AG04449 (cell line): ENCODE results near the gene GSE1.
A peak's percentile ranks its signal among the peaks of the same experiment; 100 is the strongest.

ENCODE experiments used
- CTCF ChIA-PET: fragments of 350-600 bp; formaldehyde crosslinking; extraction: SDS; loops from one replicate; lab custom pipeline; 2021; ENCODE audit warnings: antibody characterized with exemption; lab: Yijun Ruan, JAX
- POLR2A ChIA-PET: fragments of 400-600, 350-600 bp; formaldehyde crosslinking; extraction: SDS; loops from one replicate; lab custom pipeline; 2020; ENCODE audit warnings: antibody characterized with exemption, inconsistent platforms; lab: Yijun Ruan, JAX
- DNase-seq: peaks from one replicate; pipeline ENCODE4 v3.0.0-alpha.2; 2010; ENCODE audit warnings: low read depth, low spot score
- H3K4me3 ChIP-seq: 2 replicates; pipeline ENCODE4 v1.5.1; 2011; ENCODE audit warnings: low read depth, mild to moderate bottlenecking, control low read depth, low read length
- CTCF ChIP-seq: IDR thresholded peaks from one replicate; pipeline ENCODE4 v1.5.1; 2011; ENCODE audit warnings: mild to moderate bottlenecking, moderate library complexity, low read length, control low read depth, inconsistent platforms; ENCODE audit not compliant: insufficient read depth; ENCODE audit errors: missing control alignments

GSE1 gene

GRCh38 chr16:85657996-85658395 lies 44.9 kb downstream of the GSE1 start:
- no peak overlapping the region for H3K4me3 ChIP-seq
- no peak for DNase-seq
- CTCF ChIA-PET = interaction anchor here (0.8 to 9.4 kb wide), 12 partner anchors 8 to 387 kb away, joined by 3 to 145 read pairs (median 4); no protein-coding TSS in a partner anchor
- POLR2A ChIA-PET = no interaction called here
- TF ChIP-seq CTCF = no peak

- POLR2A ChIA-PET = no interaction called here
These were observed 45.6 kb downstream of the GSE1 start for GRCh38 chr16:85658504-85659326.

GRCh38 chr16:85659336-85659735 lies 46.2 kb downstream of the GSE1 start:
- POLR2A ChIA-PET = no interaction called here
- DNase-seq = no peak
- CTCF ChIA-PET = interaction anchor here (0.6 to 9.4 kb wide), 30 partner anchors 9 to 545 kb away, joined by 3 to 145 read pairs (median 4); partner anchors contain the start of genes C16orf74 and GINS2
- no peak overlapping the region for H3K4me3 ChIP-seq
- TF ChIP-seq CTCF = no peak

More at GRCh38 chr16:85658504-85659326, 45.6 kb downstream of the GSE1 start:
- DNase-seq = no peak
- no peak overlapping the region for H3K4me3 ChIP-seq
- no peak for TF ChIP-seq CTCF
- CTCF ChIA-PET = interaction anchor here (0.6 to 9.4 kb wide), 35 partner anchors 9 to 544 kb away, joined by 3 to 145 read pairs (median 4); partner anchors contain the start of genes C16orf74 and GINS2

- H3K4me3 ChIP-seq = no peak overlapping the region
- peak; percentile 92 for TF ChIP-seq CTCF
- POLR2A ChIA-PET = no interaction called here
- no peak for DNase-seq
- CTCF ChIA-PET = interaction anchor here (0.6 to 9.4 kb wide), 31 partner anchors 9 to 545 kb away, joined by 3 to 145 read pairs (median 4); partner anchors contain the start of genes C16orf74 and GINS2
These were observed 46.8 kb downstream of the GSE1 start for GRCh38 chr16:85659805-85660511.

GRCh38 chr16:85660843-85661739 lies 48.0 kb downstream of the GSE1 start:
- ChIA-PET CTCF (interaction anchor here (1.1 to 9.4 kb wide), 10 partner anchors 7 to 407 kb away, joined by 3 to 145 read pairs (median 6); no protein-coding TSS in a partner anchor), POLR2A (no interaction called here)
- H3K4me3 ChIP-seq = no peak overlapping the region
- no peak for TF ChIP-seq CTCF
- no peak for DNase-seq
